VCaP (cell line): ENCODE measurements around the gene PRR32.
A peak's percentile ranks its signal among the peaks of the same experiment; 100 is the strongest.
"Not testable (repeated sequence)": the region's sequence is repeated elsewhere in the genome, so short reads cannot be mapped to it uniquely, and the experiment has no call there.

ENCODE experiments used
- H3K27ac ChIP-seq: fragments of 450-650 bp; 2 replicates; pipeline ENCODE4 v1.5.1; 2017
- CTCF ChIP-seq: fragments of 450-650 bp; conservative IDR thresholded peaks from 2 replicates; pipeline ENCODE4 v1.5.1; 2017; ENCODE audit warnings: mild to moderate bottlenecking, moderate library complexity

Gene PRR32

GRCh38 chrX:126819429-126819828 is at the start of gene PRR32:
Gene PRR32 (plus strand): TSS chrX:126819729. CDS start chrX:126819844, 115 bp downstream.
- TF ChIP-seq CTCF = no peak

GRCh38 chrX:126770179-126770578 is 49.4 kb upstream of the PRR32 start:
- no peak overlapping the region for H3K27ac ChIP-seq
- TF ChIP-seq CTCF = peak; percentile 77

More at GRCh38 chrX:126819429-126819828, at the start of gene PRR32:
- no peak within 1 kb of the TSS for H3K27ac ChIP-seq

- no peak for TF ChIP-seq CTCF
- H3K27ac ChIP-seq = no peak overlapping the region
These were observed 34.0 kb upstream of the PRR32 start for GRCh38 chrX:126785539-126785938.

- H3K27ac ChIP-seq = no peak overlapping the region
- TF ChIP-seq CTCF = no peak
These were observed 20.5 kb upstream of the PRR32 start for GRCh38 chrX:126799059-126799458.

- H3K27ac ChIP-seq = not testable (repeated sequence)
These were observed 12.7 kb upstream of the PRR32 start for GRCh38 chrX:126806784-126807183.

GRCh38 chrX:126815806-126816205 is 3.7 kb upstream of the PRR32 start:
- no peak for TF ChIP-seq CTCF
- H3K27ac ChIP-seq = no peak overlapping the region

- no peak overlapping the region for H3K27ac ChIP-seq
- TF ChIP-seq CTCF = no peak
These were observed 1.3 kb downstream of the PRR32 start for GRCh38 chrX:126820700-126821420.

GRCh38 chrX:126824338-126825007 is 4.9 kb downstream of the PRR32 start:
- TF ChIP-seq CTCF = no peak
- no peak overlapping the region for H3K27ac ChIP-seq
